Activated naive CD4-positive, alpha-beta T cell treated with anti-CD3 and anti-CD28 coated beads for 36 hours (primary cell): ENCODE measurements around the gene RUFY1. TPM values are rescaled to one million over a fixed set of nuclear protein-coding genes. Genes with fewer than 3 reads are reported as not detected.

Experiments used
- CTCF ChIA-PET: fragments of 350-600 bp; sonication (Branson Sonifier 250); formaldehyde crosslinking; loops from one replicate; lab custom pipeline; 2021; ENCODE audit warnings: antibody characterized with exemption; lab: Charles Lee
- DNase-seq: peaks from one replicate; pipeline ENCODE4 v3.0.0-alpha.2; 2020
- H3K27ac Mint-ChIP-seq: one replicate; pipeline ENCODE4 v1.8.0; 2021; ENCODE audit warnings: mild to moderate bottlenecking, mixed read lengths
- H3K27me3 Mint-ChIP-seq: one replicate; pipeline ENCODE4 v1.8.0; 2021; ENCODE audit warnings: low read depth, mixed read lengths
- H3K36me3 Mint-ChIP-seq: one replicate; pipeline ENCODE4 v1.8.0; 2021; ENCODE audit warnings: low read depth, mixed read lengths
- H3K4me1 Mint-ChIP-seq: one replicate; pipeline ENCODE4 v1.8.0; 2021; ENCODE audit warnings: low read depth, mixed read lengths
- H3K4me3 Mint-ChIP-seq: one replicate; pipeline ENCODE4 v1.8.0; 2021; ENCODE audit warnings: mild to moderate bottlenecking, moderate library complexity, mixed read lengths
- H3K9me3 Mint-ChIP-seq: one replicate; pipeline ENCODE4 v1.8.0; 2021; ENCODE audit warnings: mixed read lengths
- intact Hi-C: fragments of 100-400 bp; cut with micrococcal nuclease; formaldehyde crosslinking; loops from one replicate; pipeline ENCODE4 v1.15.1; 2023
- total RNA-seq, 2 experiments: library from RNA; stranded (reverse); gene quantifications; one replicate each; pipeline ENCODE4 v1.2.3, GENCODE V29; 2021

Gene RUFY1
- total RNA-seq, 2 experiments from 2014 or later = 27.8 to 31.0 TPM

- Mint-ChIP-seq H3K4me1 (peaks cover 27% of the 10 kb centered on the region), H3K4me3 (no peak overlapping the region), H3K27me3 (no peaks in the 10 kb centered on the region), H3K36me3 (peaks cover 34% of the 10 kb centered on the region), H3K9me3 (no peaks in the 10 kb centered on the region), H3K27ac (peak overlapping the region; percentile 22)
- CTCF ChIA-PET = no interaction called here
- intact Hi-C loops = no loop called here
- DNase-seq = no peak
Measured at GRCh38 chr5:179609834-179610108, 59.4 kb downstream of the RUFY1 start.

DNA sequence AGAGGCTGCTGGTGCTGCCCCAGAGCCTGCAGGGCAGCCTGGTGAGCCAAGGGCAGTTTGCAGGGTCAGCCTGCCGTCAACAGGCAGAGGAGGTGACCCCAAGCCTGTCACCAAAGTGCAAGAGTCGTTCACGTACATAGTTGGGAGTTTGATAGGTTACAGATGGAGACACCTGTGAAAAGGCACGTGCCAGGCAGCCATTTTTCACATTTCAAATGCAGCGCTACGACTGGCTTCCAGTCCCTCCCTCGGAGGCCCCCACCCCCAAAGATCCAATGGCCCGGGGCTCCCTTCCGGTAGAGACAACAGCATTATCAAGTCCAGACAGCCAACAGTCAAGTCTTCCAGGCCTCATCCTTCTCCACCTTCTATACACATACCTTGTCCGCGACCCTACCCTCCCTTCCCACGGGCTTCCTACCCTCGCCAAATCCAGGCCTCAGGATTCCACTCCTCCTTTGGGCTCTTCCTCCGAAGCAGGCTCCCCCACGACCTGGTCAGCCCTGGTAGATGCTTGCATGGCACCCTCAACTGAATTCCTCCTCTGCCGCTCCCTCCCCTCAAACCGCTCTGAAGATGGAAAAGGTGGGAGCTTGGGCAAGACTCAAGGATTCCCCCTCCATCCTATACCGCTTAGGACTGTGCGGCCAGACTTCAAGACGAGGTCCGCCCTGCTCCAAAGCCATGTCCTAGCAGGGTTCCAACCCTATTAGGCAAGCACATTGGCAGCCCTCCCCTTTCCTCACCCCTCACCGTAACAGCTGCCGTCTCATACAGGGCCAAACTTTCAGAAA is 60.0 kb downstream of the RUFY1 start:
- H3K27me3 Mint-ChIP-seq = no peaks in the 10 kb centered on the region
- H3K9me3 Mint-ChIP-seq = no peaks in the 10 kb centered on the region
- H3K4me3 Mint-ChIP-seq = no peak overlapping the region
- H3K27ac Mint-ChIP-seq = peak overlapping the region; percentile 64
- H3K4me1 Mint-ChIP-seq = peaks cover 27% of the 10 kb centered on the region
- H3K36me3 Mint-ChIP-seq = peaks cover 35% of the 10 kb centered on the region
- intact Hi-C loops = no loop called here
- no peak for DNase-seq
- CTCF ChIA-PET = interaction anchor here (1.3 kb wide), 1 partner anchor 14 kb away, joined by 5 read pairs; the partner anchor contains the start of gene HNRNPH1

- DNase-seq = no peak
- Mint-ChIP-seq H3K27me3 (no peaks in the 10 kb centered on the region), H3K9me3 (no peaks in the 10 kb centered on the region), H3K4me3 (no peak overlapping the region), H3K27ac (peak overlapping the region; percentile 64), H3K36me3 (peaks cover 40% of the 10 kb centered on the region), H3K4me1 (peaks cover 30% of the 10 kb centered on the region)
- intact Hi-C loops = no loop called here
- CTCF ChIA-PET = interaction anchor here (1.3 kb wide), 1 partner anchor 13 kb away, joined by 5 read pairs; the partner anchor contains the start of gene HNRNPH1
Measured at GRCh38 chr5:179610903-179611265, 60.5 kb downstream of the RUFY1 start.

DNA sequence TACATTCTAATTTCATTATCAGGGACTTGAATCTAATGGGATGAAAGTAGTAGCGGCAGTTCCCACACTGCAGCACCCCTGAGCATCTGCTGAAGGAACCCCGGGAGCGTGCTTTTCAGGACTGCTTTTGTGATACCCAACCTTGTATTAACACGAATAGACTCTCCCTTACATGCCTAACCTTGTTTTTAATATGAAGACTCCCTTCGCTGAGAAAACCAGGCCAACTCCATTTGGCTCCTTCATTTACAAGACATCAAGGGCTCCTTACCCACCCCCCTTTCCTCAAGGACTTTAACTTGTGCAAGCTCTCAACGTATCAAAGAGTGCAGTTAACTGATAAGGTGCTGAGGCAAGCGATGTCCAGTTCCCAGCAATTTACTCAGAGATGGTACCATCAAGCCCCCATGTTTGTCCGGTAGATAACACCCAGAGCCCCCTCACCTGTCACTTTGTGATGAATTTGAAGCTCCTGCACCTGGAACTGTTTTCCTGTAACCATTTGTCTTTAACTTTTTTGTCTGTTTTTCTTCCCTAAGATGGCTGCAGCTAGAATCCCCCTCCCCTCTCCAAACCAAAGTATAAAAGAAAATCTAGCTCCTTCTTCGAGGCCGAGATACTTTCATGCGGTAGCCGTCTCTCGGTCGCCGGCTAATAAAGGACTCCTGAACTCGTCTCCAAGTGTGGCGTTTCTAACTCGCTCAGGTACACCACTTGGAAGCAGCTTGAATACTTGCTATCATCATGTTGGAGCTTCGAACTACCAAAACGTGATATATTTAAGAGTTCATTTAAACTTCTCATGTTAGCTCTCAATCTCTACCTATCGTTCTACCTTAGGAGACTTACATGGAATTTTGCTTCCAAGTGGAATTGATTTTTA is 62.5 kb downstream of the RUFY1 start:
- Mint-ChIP-seq H3K4me3 (no peak overlapping the region), H3K36me3 (peaks cover 56% of the 10 kb centered on the region), H3K4me1 (peaks cover 42% of the 10 kb centered on the region), H3K27me3 (no peaks in the 10 kb centered on the region), H3K27ac (peak overlapping the region; percentile 28), H3K9me3 (no peaks in the 10 kb centered on the region)
- no peak for DNase-seq
- CTCF ChIA-PET = interaction anchor here (0.5 to 1.4 kb wide), 3 partner anchors 10 to 123 kb away, joined by 3 to 4 read pairs (median 3); no protein-coding TSS in a partner anchor
- intact Hi-C loops = no loop called here

DNA sequence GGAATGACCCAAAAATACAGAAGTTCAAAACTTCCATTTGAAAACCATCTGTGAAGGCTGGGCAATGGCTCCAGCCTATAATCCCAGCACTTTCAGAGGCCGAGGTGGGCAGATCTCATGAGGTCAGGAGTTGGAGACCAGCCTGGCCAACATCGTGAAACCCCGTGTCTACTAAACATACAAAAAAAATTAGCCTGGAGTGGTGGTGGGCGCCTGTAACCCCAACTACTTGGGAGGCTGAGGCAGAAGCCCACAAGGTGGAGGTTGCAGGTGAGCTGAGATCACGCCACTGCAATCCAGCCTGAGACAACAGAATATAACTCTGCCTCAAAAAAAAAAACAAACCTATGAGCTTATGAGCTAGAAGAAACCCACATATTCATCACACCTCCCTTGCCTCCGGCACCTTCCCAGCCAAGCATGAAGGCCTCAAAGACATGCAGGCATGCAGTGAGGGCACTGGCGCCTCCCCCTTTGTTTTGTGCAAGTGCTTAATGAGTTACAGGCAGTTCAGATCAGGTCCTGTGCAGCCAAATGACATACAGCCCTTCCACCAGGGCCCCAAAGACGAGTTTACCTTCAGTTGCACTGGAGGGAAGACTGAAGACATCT is 63.2 kb downstream of the RUFY1 start:
- H3K9me3 Mint-ChIP-seq = no peaks in the 10 kb centered on the region
- CTCF ChIA-PET = interaction anchor here (0.5 to 1.4 kb wide), 2 partner anchors 9 to 93 kb away, joined by 3 read pairs; no protein-coding TSS in a partner anchor
- no peak for DNase-seq
- H3K27ac Mint-ChIP-seq = peak overlapping the region; percentile 28
- no peaks in the 10 kb centered on the region for H3K27me3 Mint-ChIP-seq
- no peak overlapping the region for H3K4me3 Mint-ChIP-seq
- H3K4me1 Mint-ChIP-seq = peaks cover 39% of the 10 kb centered on the region
- H3K36me3 Mint-ChIP-seq = peaks cover 61% of the 10 kb centered on the region
- intact Hi-C loops = no loop called here

DNA sequence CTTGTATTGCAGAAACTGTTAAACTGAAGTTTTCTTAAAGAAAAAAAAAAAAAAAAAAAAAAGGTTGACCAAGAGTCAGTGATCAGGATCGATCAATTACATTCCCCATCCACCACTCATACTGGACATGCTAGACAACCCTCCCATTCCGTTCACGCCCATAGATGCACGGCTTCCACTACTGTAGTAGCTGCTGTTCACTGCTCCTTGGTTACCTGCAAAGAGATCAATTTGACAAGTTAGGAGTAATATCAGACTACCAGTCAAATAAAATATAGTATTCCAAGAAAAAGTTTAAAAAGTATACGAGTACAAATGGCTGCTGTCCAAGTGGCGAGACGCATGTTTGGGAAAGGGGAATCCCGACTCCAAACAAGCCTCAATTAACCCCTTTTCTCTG is 64.4 kb downstream of the RUFY1 start:
- no peaks in the 10 kb centered on the region for H3K9me3 Mint-ChIP-seq
- intact Hi-C loops = no loop called here
- peaks cover 41% of the 10 kb centered on the region for H3K4me1 Mint-ChIP-seq
- H3K4me3 Mint-ChIP-seq = no peak overlapping the region
- DNase-seq = no peak
- CTCF ChIA-PET = no interaction called here
- no peak overlapping the region for H3K27ac Mint-ChIP-seq
- peaks cover 68% of the 10 kb centered on the region for H3K36me3 Mint-ChIP-seq
- no peaks in the 10 kb centered on the region for H3K27me3 Mint-ChIP-seq

DNA sequence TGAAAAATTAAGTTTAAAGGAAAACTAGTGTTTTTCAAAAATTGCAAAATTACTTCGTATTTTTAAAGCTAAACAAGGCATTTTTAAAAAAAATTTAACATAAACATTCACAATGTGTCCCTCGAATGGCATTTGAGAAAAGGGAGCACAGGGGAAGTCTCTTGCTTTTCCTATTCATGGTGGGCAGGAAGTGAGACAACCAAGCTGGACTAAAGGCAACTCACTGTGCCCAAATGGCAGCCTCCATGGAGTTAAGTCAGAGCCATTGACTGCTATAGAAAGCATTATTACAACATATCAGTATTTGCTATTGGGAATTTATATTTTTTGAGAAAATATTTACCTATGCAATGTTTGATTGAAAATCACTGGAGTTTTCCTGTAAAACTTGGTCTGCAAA is 64.8 kb downstream of the RUFY1 start:
- no peaks in the 10 kb centered on the region for H3K27me3 Mint-ChIP-seq
- CTCF ChIA-PET = no interaction called here
- intact Hi-C loops = no loop called here
- H3K9me3 Mint-ChIP-seq = no peaks in the 10 kb centered on the region
- H3K36me3 Mint-ChIP-seq = peaks cover 69% of the 10 kb centered on the region
- H3K27ac Mint-ChIP-seq = no peak overlapping the region
- H3K4me3 Mint-ChIP-seq = no peak overlapping the region
- DNase-seq = no peak
- peaks cover 43% of the 10 kb centered on the region for H3K4me1 Mint-ChIP-seq

DNA sequence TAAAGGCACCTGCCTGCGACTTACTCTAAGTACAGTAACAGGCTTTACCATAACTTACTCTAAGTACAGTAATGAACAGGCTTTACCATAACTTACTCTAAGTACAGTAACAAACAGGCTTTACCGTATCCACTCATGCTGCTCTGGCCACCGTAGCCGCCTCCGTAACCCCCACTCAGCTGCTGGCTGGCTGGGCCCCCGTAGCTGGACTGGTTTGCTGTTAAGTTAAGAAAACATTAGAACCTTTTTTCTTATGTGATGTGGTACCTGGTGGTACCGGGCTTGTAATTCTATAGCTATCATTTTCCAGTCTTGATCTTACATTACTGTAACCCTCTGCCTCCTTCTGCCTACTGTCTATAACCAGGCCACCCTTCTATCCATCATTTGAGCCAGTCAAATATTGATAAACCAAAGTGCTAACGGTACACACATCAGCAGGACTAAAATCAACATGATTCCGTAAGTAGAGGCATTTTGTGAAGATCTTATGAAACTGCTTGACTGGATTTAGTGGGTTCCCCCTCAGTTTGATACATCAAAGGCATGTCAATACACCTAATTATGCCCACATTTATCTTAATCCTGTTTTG is 65.7 kb downstream of the RUFY1 start:
- intact Hi-C loops = no loop called here
- Mint-ChIP-seq H3K27ac (peak overlapping the region; percentile 59), H3K4me3 (no peak overlapping the region), H3K36me3 (peaks cover 76% of the 10 kb centered on the region), H3K9me3 (no peaks in the 10 kb centered on the region), H3K27me3 (no peaks in the 10 kb centered on the region), H3K4me1 (peaks cover 47% of the 10 kb centered on the region)
- DNase-seq = no peak
- CTCF ChIA-PET = no interaction called here

- peaks cover 84% of the 10 kb centered on the region for H3K36me3 Mint-ChIP-seq
Measured at GRCh38 chr5:179617930-179618329, 67.6 kb downstream of the RUFY1 start.

DNA sequence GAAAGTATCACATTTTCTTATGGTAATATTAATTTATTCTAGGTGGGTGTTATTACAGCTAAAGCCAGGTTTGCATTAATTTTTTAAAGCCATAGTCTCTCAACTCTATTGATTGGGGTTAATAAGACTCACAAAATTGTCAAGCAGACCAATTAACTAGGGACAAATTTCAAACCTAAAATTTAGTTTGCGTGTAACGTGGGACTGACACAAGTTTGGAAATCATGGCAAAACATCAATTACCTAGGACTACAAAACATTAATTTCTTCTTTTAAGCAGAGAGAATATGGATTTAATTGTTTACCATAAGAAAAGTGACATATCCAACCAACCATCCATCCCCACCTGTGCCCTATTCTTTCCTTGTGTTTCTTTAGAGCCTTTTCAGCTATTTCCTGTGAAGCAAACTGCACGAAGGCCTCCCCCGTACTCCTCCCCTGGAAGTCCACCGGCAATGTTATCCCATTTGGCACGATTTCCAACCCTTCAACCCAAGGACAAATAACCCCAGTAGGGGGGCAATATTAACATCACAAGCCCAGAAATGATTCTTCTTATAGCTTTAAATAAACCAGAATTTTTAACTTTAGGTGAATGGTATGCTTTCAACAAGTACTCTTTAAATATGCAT is 68.7 kb downstream of the RUFY1 start:
- CTCF ChIA-PET = interaction anchor here (0.7 to 1.7 kb wide), 2 partner anchors 11 to 20 kb away, joined by 3 to 4 read pairs; no protein-coding TSS in a partner anchor
- DNase-seq = no peak
- peak overlapping the region; percentile 85 for H3K27ac Mint-ChIP-seq

More at GRCh38 chr5:179617930-179618329, 67.6 kb downstream of the RUFY1 start:
- intact Hi-C loops = no loop called here
- Mint-ChIP-seq H3K4me3 (peak overlapping the region; percentile 2), H3K27ac (peak overlapping the region; percentile 33), H3K4me1 (peaks cover 57% of the 10 kb centered on the region), H3K27me3 (no peaks in the 10 kb centered on the region), H3K9me3 (no peaks in the 10 kb centered on the region)
- CTCF ChIA-PET = interaction anchor here (1.7 kb wide), 1 partner anchor 10 kb away, joined by 4 read pairs; no protein-coding TSS in a partner anchor
- no peak for DNase-seq

GRCh38 chr5:179619776-179620175 is 69.4 kb downstream of the RUFY1 start:
- CTCF ChIA-PET = interaction anchor here (0.7 to 1.7 kb wide), 2 partner anchors 12 to 21 kb away, joined by 3 to 4 read pairs; no protein-coding TSS in a partner anchor
- H3K4me3 Mint-ChIP-seq = peak overlapping the region; percentile 99
- peaks cover 56% of the 10 kb centered on the region for H3K4me1 Mint-ChIP-seq
- no peaks in the 10 kb centered on the region for H3K9me3 Mint-ChIP-seq
- intact Hi-C loops = loop anchor here (5.0 to 10.0 kb wide), 3 partner anchors 452 to 1623 kb away; partner anchors contain the start of gene RACK1
- H3K36me3 Mint-ChIP-seq = peaks cover 78% of the 10 kb centered on the region
- DNase-seq = no peak
- no peaks in the 10 kb centered on the region for H3K27me3 Mint-ChIP-seq
- no peak overlapping the region for H3K27ac Mint-ChIP-seq

More for the DNA sequence above, 68.7 kb downstream of the RUFY1 start:
- no peaks in the 10 kb centered on the region for H3K9me3 Mint-ChIP-seq
- H3K4me1 Mint-ChIP-seq = peaks cover 52% of the 10 kb centered on the region
- intact Hi-C loops = no loop called here
- no peaks in the 10 kb centered on the region for H3K27me3 Mint-ChIP-seq
- H3K4me3 Mint-ChIP-seq = peak overlapping the region; percentile 79
- peaks cover 82% of the 10 kb centered on the region for H3K36me3 Mint-ChIP-seq
